ENCODE results near the gene MALSU1.

Gene MALSU1

DNA sequence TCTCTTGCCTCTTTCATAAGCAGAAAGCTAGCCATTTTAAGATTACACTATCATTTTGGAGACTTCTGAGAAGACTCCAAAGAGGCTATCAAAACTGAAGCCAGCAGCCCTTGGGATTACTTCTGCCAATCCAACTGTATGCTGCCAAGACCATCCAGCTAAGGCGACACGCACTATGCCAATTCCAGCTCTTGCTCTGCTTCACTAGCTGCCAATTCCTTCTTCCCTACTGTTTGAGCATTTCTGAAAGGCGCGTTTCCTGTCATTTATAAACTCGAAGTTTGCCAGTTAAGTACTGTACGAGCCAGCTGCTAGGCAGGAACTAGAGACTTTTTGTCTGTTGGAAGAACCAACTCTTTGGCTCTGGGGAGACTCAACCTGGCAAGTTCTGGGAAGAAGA, 36.5 kb downstream of the MALSU1 start:
- no peak for DNase-seq (ENCODE audit: low spot score)

DNA sequence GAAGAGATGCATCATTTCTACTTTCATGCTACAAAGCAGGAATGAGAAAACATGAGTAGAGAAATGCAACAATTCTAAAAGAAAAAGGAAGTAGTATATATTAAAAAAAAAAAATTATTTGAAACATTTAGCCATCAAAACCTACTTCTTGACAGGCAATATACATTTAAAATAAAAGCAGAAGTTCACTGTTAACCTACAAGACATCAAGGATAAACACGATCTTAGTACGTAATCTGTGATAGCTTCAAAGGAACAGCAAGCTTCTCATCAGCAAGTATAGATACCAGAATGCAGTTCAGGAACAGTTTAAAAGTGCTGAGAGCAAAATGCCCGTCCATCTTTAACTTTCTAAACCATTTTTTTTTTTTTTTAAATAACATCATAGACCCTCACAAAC, 36.9 kb downstream of the MALSU1 start:
- no peak for DNase-seq (ENCODE audit: low spot score)

DNA sequence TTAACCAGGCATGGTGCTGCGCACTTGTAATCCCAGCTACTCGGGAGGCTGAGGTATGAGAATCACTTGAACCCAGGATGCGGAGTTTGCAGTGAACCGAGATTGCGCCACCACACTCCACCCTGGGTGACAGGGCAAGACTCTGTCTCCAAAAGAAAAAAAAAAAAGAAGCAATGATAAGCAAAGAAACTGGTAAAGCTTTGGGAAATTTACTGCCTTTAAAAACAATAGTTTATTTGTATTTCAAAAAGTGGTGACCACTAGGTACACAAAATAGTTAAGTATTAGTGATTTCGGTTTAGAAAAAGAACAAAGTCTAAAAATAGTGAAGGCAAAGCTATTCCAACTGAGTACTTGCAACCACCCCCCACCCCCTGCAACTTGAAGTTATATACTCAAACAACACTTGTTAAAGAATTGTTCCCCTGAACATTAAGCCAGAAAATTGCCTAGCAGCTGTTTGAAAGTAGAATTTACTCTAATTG, 37.7 kb downstream of the MALSU1 start:
- DNase-seq (ENCODE audit: low spot score) = no peak

DNA sequence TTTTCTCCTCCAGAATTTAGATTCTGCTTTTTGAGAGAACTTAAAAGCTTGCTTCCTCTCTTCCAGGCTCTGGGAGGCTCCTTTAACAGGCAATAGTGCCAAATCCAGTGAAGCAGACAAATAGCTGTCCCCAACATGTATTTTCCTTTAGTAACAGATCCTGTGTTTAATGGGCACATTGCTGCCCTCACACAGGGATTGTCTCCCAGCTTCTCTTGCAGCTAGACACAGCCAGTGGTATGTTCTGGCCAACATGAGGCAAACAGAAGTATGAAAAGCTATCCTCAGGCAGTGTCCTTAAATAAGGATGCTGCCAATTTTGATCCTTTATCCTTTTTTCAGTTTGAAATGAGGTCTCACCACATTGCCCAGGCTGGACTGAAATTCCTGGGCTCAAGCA, 38.2 kb downstream of the MALSU1 start:
- DNase-seq (ENCODE audit: low spot score) = no peak

DNA sequence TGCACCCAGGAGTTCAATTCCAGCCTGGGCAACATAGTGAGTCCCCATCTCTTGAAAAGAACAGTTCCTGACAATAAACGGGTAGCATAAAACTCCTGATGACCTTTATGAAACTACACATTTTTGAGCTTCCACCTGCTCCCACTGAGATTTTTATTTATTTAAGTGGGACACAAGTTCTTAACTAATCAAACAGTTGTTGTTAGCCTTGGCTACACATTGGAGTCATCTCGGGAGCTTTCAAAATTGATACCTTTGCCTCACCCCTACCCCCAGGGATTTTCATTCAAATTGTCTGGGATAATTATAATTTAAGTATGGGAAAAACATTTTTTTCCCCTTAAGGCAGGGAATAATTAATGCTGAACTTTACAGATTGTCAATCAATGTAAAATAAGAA, 39.3 kb downstream of the MALSU1 start:
- no peak for DNase-seq (ENCODE audit: low spot score)

DNA sequence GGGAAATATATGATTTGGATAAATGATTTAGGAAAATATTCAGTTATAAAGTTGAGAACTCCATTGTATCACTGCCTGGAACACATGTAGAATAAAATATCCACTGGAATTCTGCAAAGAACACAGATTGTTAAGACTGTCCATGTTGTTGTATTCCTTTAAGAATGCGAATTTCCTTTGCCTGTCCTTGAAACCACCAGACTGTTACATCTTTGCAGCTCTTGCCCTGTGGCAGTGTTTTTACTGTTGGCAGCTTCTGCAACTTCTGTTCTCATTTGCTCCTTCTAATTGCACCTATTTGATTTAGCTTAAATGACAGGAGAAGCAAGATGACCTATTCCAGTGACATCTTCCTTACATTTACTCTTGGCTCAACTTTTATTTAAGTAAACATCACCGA, 39.7 kb downstream of the MALSU1 start:
- DNase-seq (ENCODE audit: low spot score) = no peak

DNA sequence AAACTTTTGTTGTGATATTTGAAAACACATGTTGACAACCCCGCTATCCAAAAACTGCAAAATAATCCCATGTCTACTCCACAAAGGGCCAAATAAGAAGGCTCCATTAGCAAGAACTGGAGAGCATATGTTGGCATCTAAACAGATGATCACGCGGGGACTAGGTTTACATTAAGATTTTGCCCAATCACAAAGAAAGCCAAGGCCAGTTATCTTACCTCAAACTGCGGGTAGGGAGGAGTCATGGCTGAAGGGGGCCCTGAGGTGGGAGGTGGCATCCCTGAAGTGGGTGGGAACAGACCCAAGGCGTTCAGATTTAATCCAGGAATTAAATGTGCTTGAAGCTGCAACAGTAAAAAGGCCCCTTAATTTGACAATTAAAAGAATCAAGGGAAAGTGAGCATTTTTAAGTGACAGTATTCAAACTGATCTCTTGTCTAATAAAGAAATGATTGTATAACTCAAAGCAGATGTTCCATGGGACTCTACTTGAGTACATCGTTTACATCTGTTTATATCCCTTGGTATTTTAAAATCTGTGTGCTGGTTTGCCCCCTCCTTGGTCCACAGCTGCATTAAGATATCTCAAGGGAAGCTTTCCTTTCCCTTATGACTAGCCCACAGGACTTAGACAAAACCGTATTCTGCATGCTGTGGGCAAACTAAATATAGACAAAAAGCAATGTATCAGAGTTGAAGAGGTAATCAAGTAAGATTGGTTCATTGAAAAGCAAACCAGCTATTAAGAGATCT, 42.9 kb downstream of the MALSU1 start:
- DNase-seq (ENCODE audit: low spot score) = no peak

DNA sequence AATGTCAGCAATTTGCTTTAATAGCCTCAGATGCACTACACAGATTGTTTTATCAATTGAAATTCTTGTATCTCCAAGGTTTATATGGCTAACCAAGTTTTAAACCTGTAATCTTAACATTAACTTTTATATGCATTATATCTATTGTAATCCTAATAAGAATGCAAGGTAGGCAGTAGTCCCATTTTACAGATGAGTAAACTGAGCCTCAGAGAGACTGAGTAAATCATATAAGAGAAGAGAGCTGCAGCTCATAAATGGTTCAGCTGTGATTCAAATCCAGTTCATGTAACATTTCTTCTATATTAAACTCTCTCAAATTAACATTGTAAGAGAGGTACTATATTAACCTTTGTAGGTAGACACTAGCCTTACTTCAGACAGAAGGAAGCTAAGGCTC, 44.0 kb downstream of the MALSU1 start:
- no peak for DNase-seq (ENCODE audit: low spot score)

DNA sequence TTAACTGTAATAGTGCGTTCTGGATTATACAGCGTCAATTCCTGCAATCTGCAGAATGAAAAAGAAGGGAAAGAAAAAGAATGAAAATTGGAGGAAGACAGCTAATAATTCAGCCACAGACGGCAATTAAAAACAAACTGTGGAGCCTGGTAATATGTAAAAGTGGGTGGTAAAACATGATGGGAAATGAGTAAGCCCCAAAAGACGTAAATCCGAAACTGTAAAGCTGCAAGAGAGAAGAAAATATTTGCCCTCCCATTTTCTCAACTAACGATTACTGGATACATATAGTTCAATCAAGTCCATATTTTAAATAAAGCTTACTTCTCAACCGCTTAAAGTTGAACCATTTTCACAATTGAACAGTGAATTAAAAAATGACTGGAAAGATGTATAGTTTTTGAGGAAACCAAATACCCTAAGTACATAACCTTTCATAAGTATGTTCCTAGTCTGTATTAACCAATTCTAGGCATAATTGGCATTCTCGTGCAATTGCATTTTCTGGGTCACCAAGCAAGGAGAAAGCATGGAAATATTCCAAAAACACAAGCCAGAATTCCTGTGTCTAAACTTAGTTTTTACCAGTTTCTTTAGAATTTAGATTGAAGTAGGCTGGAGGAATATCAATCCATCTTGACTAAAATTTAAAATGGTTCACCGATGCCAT, 44.8 kb downstream of the MALSU1 start:
- DNase-seq (ENCODE audit: low spot score) = no peak

DNA sequence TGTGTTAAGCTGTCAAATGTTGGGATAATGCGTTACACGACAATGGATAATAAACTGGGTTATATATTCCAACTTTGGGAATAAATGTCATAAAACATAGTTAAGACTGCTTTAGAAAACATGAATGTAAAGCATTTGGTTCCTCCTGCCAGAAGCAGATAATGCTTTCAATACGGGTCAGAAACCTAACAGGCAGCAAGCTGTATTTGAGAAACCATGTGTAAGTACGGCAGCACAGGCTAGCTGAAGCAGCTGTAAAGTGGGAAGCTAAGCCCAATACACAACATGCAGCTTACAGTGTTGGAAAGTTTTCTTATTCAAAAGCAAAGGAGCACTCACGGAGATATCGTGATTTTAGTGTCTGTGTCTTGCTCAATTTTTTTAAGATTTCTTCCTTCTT, 46.5 kb downstream of the MALSU1 start:
- DNase-seq (ENCODE audit: low spot score) = no peak

DNA sequence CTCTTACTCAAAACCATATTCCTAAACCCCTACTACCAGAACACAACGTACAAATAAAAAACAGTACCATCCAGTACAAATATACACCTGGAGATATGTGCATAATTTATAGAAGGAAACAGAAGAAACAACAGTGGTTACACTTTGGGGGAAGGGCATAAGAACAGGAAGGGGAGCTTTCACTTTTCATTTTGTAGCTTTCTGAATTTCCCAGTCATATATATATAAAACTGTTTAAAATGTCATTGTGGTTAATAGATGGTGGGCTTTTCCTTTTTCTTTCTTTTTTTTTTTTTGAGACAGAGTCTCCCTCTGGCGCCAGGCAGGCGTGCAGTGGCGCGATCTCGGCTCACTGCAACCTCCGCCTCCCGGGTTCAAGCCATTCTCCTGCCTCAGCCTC, 47.2 kb downstream of the MALSU1 start:
- no peak for DNase-seq (ENCODE audit: low spot score)

DNA sequence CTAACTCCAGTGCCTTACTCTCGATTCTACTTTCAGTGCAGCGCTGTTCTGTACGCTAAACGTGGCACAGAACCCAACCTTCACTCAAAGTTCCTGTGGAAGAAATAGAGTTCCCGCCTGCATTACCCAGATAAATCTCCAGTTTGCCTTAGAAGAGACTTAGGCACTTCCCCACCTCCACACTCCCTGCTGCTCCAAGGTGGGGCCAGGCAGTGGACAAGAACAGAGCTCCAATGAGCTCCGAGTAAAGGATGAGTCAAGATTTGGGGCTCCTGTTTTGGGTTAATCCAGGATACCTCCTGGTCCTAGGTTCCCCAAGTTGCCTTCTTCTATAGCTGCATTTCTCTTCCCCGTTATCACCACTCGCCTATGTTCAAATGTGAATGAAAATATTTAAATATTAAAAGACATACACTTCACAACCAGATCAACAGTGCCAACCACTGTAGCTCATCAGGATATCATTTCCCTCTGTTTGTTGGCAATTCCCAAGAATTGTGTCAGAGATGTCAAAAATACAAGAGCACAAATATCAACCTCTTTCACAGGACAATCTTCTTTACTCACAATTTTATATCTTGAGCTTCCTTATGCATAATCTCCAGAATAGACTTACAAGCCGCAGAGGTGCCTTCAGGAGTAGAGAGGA, 48.0 kb downstream of the MALSU1 start:
- no peak for DNase-seq (ENCODE audit: low spot score)

DNA sequence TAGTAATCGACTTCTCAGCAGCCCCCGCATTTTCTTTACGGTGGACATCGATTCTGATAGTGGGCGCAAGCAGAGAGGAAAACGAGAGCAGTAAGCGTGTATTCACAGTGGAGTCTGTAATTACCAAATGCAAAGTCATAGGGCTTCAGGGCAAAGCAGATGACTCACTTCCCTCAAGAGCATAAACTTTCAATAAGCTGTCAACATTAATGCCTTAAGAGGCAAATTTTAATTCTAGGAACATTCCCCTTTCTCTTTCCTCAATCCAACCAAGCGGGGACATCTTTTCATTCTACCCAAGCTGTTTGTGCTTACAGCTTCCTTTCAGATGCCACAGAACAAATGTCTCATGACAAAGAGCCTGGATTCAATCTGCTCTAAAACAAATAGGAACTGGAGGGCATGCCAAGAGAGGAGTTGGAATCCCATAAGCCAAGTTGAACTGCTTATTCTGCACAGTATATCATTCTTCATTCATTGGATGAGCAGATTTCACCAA, 48.6 kb downstream of the MALSU1 start:
- DNase-seq (ENCODE audit: low spot score) = no peak

DNA sequence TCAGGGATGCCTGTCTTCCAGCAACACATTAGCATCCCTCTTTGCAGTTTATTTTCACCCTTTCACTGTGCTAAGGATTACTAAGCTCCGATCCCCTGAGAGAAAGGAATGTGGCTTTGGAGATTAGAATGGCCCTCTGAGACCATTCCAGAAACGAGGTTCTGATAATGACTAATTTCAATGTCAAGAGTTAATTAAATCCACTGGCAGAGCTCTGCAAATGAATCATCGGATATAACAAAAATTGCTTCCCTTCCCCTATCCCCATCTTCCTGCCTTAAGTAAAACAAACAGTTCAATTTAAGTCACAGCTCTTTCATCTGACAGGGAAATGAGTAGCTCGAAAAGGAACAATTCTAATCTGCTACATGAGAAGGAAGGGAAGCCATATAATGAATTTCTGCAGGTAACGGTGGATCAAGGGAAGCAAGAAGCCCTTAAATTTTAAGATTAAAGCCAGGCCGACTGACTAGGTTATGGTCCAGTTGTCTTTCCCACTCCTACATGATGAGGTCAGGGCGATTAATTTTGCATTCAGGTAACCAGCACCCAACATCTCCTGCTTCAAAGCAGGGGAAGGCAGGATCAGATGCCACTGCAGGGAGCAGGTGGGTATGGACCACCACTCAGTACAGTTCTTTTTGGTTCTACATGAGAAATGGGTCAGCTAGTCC, 50.5 kb downstream of the MALSU1 start:
- no peak for DNase-seq (ENCODE audit: low spot score)

DNA sequence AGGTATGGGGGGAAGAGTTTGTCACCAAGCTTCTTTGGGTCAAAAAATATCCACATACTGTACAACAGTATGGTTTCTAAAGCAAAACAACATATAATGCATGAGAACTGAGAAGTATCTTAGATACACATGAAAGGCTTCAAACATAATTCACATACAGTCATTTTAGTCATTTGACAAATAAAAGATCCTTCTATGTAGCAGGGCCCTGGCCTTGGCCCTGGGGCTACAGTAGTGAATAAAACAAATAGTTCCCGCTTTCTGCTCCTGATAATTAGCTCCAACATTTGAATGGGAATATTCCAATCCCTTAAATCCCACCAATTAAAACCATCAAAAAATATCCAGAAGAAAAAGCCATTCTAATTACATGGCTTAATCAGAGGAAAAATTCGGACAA, 51.3 kb downstream of the MALSU1 start:
- DNase-seq (ENCODE audit: low spot score) = no peak

DNA sequence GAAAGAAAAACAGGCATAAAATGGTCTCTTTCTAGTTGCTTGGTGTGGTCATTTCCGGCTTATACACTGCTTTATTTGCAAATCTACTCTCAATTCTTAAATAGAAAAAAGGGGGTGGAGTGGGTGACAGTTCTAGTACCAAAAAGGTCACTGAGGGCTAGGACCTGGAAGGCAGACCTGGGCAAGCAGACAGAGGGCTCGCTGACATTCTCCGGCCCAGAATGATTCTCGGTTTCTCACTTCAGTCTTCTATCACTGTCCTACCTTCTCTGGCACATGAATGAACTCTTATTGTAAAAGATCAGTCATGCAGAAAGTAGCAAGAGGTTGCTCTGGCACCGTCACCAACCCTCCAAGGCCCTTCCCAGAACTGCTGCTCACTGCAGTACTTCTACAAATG, 54.0 kb downstream of the MALSU1 start:
- no peak for DNase-seq (ENCODE audit: low spot score)

DNA sequence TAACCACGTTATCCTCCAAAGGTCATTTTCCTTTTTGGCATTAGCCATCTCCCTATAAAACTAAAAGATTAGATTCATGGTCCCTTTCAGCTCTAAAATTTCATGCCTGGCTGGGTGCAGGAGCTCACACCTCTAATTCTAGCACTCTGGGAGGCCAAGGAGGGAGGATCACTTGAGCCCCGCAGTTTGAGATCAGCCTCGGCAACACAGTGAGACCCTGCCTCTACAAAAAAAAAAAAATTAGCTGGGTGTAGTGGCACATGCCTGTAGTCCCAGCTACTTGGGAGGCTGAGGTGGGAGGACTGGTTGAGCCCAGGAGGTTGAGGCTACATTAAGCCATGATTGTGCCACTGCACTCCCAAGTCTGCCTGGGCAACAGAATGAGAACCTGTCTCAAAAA, 57.0 kb downstream of the MALSU1 start:
- DNase-seq (ENCODE audit: low spot score) = no peak

DNA sequence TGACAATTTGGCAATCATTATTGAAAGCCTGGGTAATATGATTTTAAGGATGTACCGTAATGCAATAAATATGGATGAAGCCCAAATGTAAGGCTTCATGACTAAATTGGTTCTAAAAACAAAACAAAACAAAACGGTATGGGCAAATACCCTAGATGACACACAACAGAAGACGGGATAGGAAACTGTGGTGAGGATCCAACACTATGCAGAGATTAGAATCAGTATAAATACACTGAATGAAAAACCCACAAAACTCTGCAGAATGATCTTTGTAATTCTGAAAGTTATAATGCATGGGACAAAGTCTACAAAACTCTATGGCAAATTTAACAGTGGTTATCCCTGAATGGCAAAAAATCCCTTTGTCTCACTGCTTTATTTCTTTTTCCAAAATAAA, 57.6 kb downstream of the MALSU1 start:
- DNase-seq (ENCODE audit: low spot score) = no peak

DNA sequence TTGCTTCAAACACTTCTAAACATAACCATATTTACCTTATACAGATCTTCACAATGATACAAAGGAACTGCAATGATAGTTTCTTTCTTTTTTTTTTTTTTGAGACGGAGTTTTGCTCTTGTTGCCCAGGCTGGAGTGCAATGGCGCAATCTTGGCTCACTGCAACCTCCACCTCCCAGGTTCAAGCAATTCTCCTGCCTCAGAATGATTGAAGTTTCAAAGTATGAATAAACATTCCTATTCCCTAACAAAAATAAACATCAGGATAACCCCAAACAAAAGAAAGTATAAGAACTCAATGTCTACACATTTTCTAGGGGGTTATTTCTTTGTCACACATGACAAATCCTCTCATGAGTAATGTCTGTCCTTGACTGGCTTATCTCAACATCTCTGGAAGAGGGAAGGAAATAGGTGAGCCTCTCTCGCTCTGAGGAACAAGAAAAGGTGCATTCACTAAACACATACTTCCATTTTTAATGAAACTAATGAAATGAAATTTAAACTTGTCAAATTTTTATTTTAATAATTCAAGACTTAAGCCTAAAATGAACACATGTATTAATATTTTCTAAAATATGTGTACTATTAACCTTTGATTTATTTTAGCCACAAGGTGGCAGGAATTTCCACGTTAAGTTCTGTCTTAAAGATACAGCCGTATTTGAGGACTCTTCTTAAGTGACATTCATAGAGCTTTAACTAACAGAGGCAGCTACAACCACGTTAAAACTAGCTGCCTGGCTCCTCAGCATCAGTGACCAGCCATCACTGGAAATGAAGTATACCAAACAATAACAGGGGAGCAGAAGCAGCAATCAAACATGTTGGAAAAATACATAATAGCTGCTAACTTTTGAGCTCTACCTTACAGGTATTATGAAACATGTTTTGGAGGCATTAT, 58.3 kb downstream of the MALSU1 start:
- DNase-seq (ENCODE audit: low spot score) = no peak

DNA sequence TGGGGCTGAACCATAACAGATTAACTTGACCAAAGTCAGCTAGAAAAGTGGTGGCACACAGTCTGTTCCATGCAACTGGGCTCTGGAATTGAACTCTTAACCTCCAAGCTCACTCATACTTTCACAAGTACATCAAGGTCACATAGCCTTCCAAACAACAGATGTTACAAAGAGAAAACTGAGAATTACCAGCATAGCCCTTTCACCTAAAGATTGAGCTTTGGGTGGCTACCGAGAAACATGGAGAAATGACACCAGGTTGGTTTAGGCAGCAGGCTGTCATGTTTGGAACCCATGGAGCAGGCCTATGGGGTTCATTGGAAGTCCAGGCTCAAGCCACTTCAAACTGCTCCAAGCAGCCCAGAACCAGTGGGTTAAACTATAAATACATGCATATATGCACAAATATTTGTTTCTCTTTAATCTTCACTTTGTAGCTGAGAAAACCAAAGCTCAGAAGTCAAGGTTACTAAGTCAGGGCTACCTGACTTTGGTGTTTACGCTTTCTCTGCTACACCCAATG, 59.1 kb downstream of the MALSU1 start:
- DNase-seq (ENCODE audit: low spot score) = no peak

Measured in hematopoietic multipotent progenitor cell treated with erythropoietin and hydrocortisone succinate and interleukin-3 and kit ligand, for 15 days (in vitro differentiated cells).